NT2/D1 (cell line): Measurements from ENCODE around the gene LGALS4.
"Not testable (repeated sequence)": the region's sequence is repeated elsewhere in the genome, so short reads cannot be mapped to it uniquely, and the experiment has no call there.

Experiments used
- SUZ12 ChIP-seq: IDR thresholded peaks from 2 replicates; pipeline ENCODE4 v1.6.1; 2011; ENCODE audit not compliant: insufficient read length, insufficient read depth; ENCODE audit errors: extremely low read depth
- ZNF274 ChIP-seq: IDR thresholded peaks from 2 replicates; pipeline ENCODE4 v1.6.1; 2011; ENCODE audit warnings: mild to moderate bottlenecking, low read depth, low read length

DNA sequence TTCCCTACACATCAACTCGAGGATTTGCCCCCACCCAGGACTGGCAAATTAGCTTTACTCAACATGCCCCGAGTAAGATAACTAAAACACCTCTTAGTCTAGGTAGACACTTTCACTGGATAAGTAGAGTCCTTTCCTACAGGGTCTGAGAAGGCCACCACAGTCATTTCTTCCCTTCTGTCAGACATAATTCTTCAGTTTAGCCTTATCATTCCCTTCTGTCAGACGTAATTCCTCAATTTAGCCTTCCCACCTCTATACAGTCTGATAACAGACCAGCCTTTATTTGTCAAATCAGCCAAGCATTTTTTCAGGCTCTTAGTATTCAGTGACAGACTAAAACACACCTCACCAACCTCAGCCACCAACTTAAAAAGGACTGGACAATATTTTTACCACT is 59.0 kb downstream of the LGALS4 start:
- TF ChIP-seq SUZ12, ZNF274: not testable (repeated sequence)
